H9 (cell line): ENCODE measurements around the gene ADAMTSL3. TPM values are rescaled to one million over a fixed set of nuclear protein-coding genes. Genes with fewer than 3 reads are reported as not detected.
"Not testable (repeated sequence)": the region's sequence is repeated elsewhere in the genome, so short reads cannot be mapped to it uniquely, and the experiment has no call there.

Experiments used
- DNase-seq: peaks from one replicate; pipeline ENCODE4 v3.0.0-alpha.2; 2017
- H2AFZ ChIP-seq: one replicate; pipeline ENCODE4 v1.6.1; 2013; ENCODE audit warnings: mild to moderate bottlenecking, low read length, control low read depth, moderate library complexity
- H2AK5ac ChIP-seq: 2 replicates; pipeline ENCODE4 v1.6.1; 2013; ENCODE audit warnings: low read length, control low read depth, mixed read lengths; ENCODE audit not compliant: insufficient read length
- H2BK120ac ChIP-seq: one replicate; pipeline ENCODE4 v1.6.1; 2013; ENCODE audit warnings: low read depth, mild to moderate bottlenecking, low read length, control low read depth, inconsistent platforms; ENCODE audit not compliant: poor library complexity, severe bottlenecking
- H2BK12ac ChIP-seq: 2 replicates; pipeline ENCODE4 v1.6.1; 2013; ENCODE audit warnings: low read length, control low read depth, mixed read lengths, low read depth; ENCODE audit not compliant: insufficient read length
- H2BK15ac ChIP-seq: 2 replicates; pipeline ENCODE4 v1.6.1; 2013; ENCODE audit warnings: low read depth, low read length, control low read depth
- H2BK20ac ChIP-seq: one replicate; pipeline ENCODE4 v1.6.1; 2013; ENCODE audit warnings: low read depth, mild to moderate bottlenecking, low read length, control low read depth, inconsistent platforms; ENCODE audit not compliant: poor library complexity, severe bottlenecking
- H2BK5ac ChIP-seq: 2 replicates; pipeline ENCODE4 v1.6.1; 2013; ENCODE audit warnings: low read length, control low read depth, mixed read lengths; ENCODE audit not compliant: insufficient read length
- H3K14ac ChIP-seq: 2 replicates; pipeline ENCODE4 v1.6.1; 2013; ENCODE audit warnings: low read length, control low read depth; ENCODE audit not compliant: insufficient read depth
- H3K18ac ChIP-seq: 2 replicates; pipeline ENCODE4 v1.6.1; 2013; ENCODE audit warnings: low read depth, mild to moderate bottlenecking, mixed read lengths, low read length, control low read depth; ENCODE audit not compliant: insufficient read length
- H3K23ac ChIP-seq: 2 replicates; pipeline ENCODE4 v1.6.1; 2013; ENCODE audit warnings: low read length, control low read depth, mixed read lengths, low read depth; ENCODE audit not compliant: insufficient read length
- H3K23me2 ChIP-seq: 2 replicates; pipeline ENCODE4 v1.6.1; 2013; ENCODE audit warnings: low read depth, mild to moderate bottlenecking, mixed read lengths, low read length, control low read depth; ENCODE audit not compliant: insufficient read length, poor library complexity, severe bottlenecking
- H3K27ac ChIP-seq: 2 replicates; pipeline ENCODE4 v1.5.1; 2013; ENCODE audit warnings: low read length, control low read depth, mixed read lengths, low read depth; ENCODE audit not compliant: insufficient read length
- H3K27me3 ChIP-seq: 2 replicates; pipeline ENCODE4 v1.6.1; 2013; ENCODE audit warnings: low read length, control low read depth, inconsistent platforms; ENCODE audit not compliant: insufficient read depth
- H3K4ac ChIP-seq: 2 replicates; pipeline ENCODE4 v1.6.1; 2013; ENCODE audit warnings: low read depth, mild to moderate bottlenecking, control low read depth, inconsistent platforms, low read length, moderate library complexity
- H3K4me1 ChIP-seq: 2 replicates; pipeline ENCODE4 v1.6.1; 2013; ENCODE audit warnings: low read length, control low read depth, inconsistent platforms; ENCODE audit not compliant: insufficient read depth
- H3K4me2 ChIP-seq: 2 replicates; pipeline ENCODE4 v1.6.1; 2013; ENCODE audit warnings: low read length, control low read depth, mixed read lengths; ENCODE audit not compliant: insufficient read length, insufficient read depth
- H3K56ac ChIP-seq: 2 replicates; pipeline ENCODE4 v1.6.1; 2013; ENCODE audit warnings: low read depth, mild to moderate bottlenecking, mixed read lengths, low read length, control low read depth; ENCODE audit not compliant: insufficient read length
- H3K79me1 ChIP-seq: 2 replicates; pipeline ENCODE4 v1.6.1; 2013; ENCODE audit warnings: low read depth, mild to moderate bottlenecking, moderate library complexity, low read length, control low read depth, inconsistent platforms; ENCODE audit not compliant: insufficient read depth, poor library complexity, severe bottlenecking
- H3K79me2 ChIP-seq: 2 replicates; pipeline ENCODE4 v1.6.1; 2013; ENCODE audit warnings: low read length, control low read depth, inconsistent platforms; ENCODE audit not compliant: insufficient read depth
- H3K9ac ChIP-seq: 2 replicates; pipeline ENCODE4 v1.6.1; 2013; ENCODE audit warnings: low read length, control low read depth, mixed read lengths; ENCODE audit not compliant: insufficient read length; ENCODE audit errors: extremely low read depth
- H3K9me3 ChIP-seq: one replicate; pipeline ENCODE4 v1.6.1; 2013; ENCODE audit warnings: low read depth, low read length, inconsistent platforms; ENCODE audit not compliant: control insufficient read depth
- H3T11ph ChIP-seq: one replicate; pipeline ENCODE4 v1.6.1; 2013; ENCODE audit warnings: mild to moderate bottlenecking, low read length, control low read depth, inconsistent platforms
- H4K20me1 ChIP-seq: one replicate; pipeline ENCODE4 v1.6.1; 2013; ENCODE audit not compliant: control insufficient read depth, insufficient read length, insufficient read depth
- H4K5ac ChIP-seq: 2 replicates; pipeline ENCODE4 v1.6.1; 2013; ENCODE audit warnings: low read depth, mild to moderate bottlenecking, mixed read lengths, low read length, control low read depth; ENCODE audit not compliant: insufficient read length
- H4K8ac ChIP-seq: replicated peaks from 2 replicates; pipeline ENCODE4 v1.6.1; 2013; ENCODE audit warnings: low read length, control low read depth, mixed read lengths, low read depth; ENCODE audit not compliant: insufficient read length
- H4K91ac ChIP-seq: 2 replicates; pipeline ENCODE4 v1.6.1; 2013; ENCODE audit warnings: low read depth, mild to moderate bottlenecking, moderate library complexity, mixed read lengths, low read length, control low read depth; ENCODE audit not compliant: insufficient read length
- H3K27ac Mint-ChIP-seq, 3 experiments: 2 replicates in 2 of 3; 3 replicates in 1 of 3; pipeline ENCODE4 v1.8.0; 2020 to 2021; ENCODE audit warnings: mixed read lengths in 3 of 3, mild to moderate bottlenecking in 1 of 3, moderate library complexity in 1 of 3
- H3K27me3 Mint-ChIP-seq: 2 replicates; pipeline ENCODE4 v1.8.0; 2021; ENCODE audit warnings: low read depth, mild to moderate bottlenecking, moderate library complexity, mixed read lengths
- H3K36me3 Mint-ChIP-seq, 3 experiments: 2 replicates in 2 of 3; 3 replicates in 1 of 3; pipeline ENCODE4 v1.8.0; 2020 to 2021; ENCODE audit warnings: low read depth in 3 of 3, mixed read lengths in 3 of 3; ENCODE audit not compliant: insufficient read depth in 1 of 3
- H3K4me1 Mint-ChIP-seq, 2 experiments: 2 replicates each; pipeline ENCODE4 v1.8.0; 2020; ENCODE audit warnings: mixed read lengths in 2 of 2
- H3K4me3 Mint-ChIP-seq, 2 experiments: 2 replicates in 1 of 2; 3 replicates in 1 of 2; pipeline ENCODE4 v1.8.0; 2020 to 2021; ENCODE audit warnings: mild to moderate bottlenecking in 2 of 2, mixed read lengths in 2 of 2, moderate library complexity in 1 of 2
- H3K9me3 Mint-ChIP-seq, 2 experiments: 2 replicates in 1 of 2; 3 replicates in 1 of 2; pipeline ENCODE4 v1.8.0; 2020; ENCODE audit warnings: mild to moderate bottlenecking in 2 of 2, mixed read lengths in 2 of 2, moderate library complexity in 1 of 2
- CTCF ChIP-seq: fragments of 200-600 bp; sonication (generic); conservative IDR thresholded peaks from 3 replicates; pipeline ENCODE4 v1.8.0; 2021; ENCODE audit warnings: antibody characterized with exemption, mild to moderate bottlenecking
- WGBS: extraction: QIAGEN DNeasy Blood & Tissue Kit; methylation state at CpG from one replicate; pipeline ENCODE4 v1.1.7; 2013; ENCODE audit warnings: missing lambda C conversion rate, low lambda C conversion rate, mixed read lengths; ENCODE audit not compliant: insufficient read length; ENCODE audit errors: extremely low coverage; 5-methylcytosine and 5-hydroxymethylcytosine counted together
- total RNA-seq: library from RNA; stranded (reverse); gene quantifications from 2 replicates; pipeline ENCODE4 v1.2.1, GENCODE V29; 2021

ADAMTSL3 gene
- total RNA-seq, 1 experiment from 2014 or later, result 0.39 TPM

- Mint-ChIP-seq H3K27me3 (peaks cover 12% of the 10 kb centered on the region), H3K4me1 (peaks cover 13 to 15% of the 10 kb centered on the region in 2 experiments), H3K4me3 (no peak overlapping the region), H3K36me3 (peaks cover 2 to 3% (median 3%) of the 10 kb centered on the region in 3 experiments; a peak in 4 of 7 replicates), H3K9me3 (peaks cover 17 to 23% of the 10 kb centered on the region in 2 experiments), H3K27ac (no peak overlapping the region)
- no peak overlapping the region for H3K27ac ChIP-seq
- no peak overlapping the region for H2BK15ac ChIP-seq
- no peaks in the 10 kb centered on the region for H3K79me2 ChIP-seq
- no CpG with 5 or more reads among the region's 4 CpGs for WGBS
- H3K4me1 ChIP-seq, result no peaks in the 10 kb centered on the region
- no peak overlapping the region for H3K56ac ChIP-seq
- H2BK5ac ChIP-seq, result no peak overlapping the region
- TF ChIP-seq CTCF, result no peak
- no peak overlapping the region for H3K14ac ChIP-seq
- H3K18ac ChIP-seq, result no peak overlapping the region
- H3K4me2 ChIP-seq, result no peak overlapping the region
- DNase-seq, result no peak
- no peaks in the 10 kb centered on the region for H4K20me1 ChIP-seq
- H2BK20ac ChIP-seq, result no peak overlapping the region
- no peak overlapping the region for H2AFZ ChIP-seq
- no peaks in the 10 kb centered on the region for H3K23me2 ChIP-seq
- H4K8ac ChIP-seq, result no peak overlapping the region
- H4K5ac ChIP-seq, result no peak overlapping the region
- H3K9me3 ChIP-seq, result no peaks in the 10 kb centered on the region
- no peak overlapping the region for H3K23ac ChIP-seq
- H2BK120ac ChIP-seq, result no peak overlapping the region
- H3T11ph ChIP-seq, result no peak overlapping the region
- no peak overlapping the region for H4K91ac ChIP-seq
- no peaks in the 10 kb centered on the region for H3K27me3 ChIP-seq
- H3K9ac ChIP-seq, result no peak overlapping the region
- no peak overlapping the region for H2AK5ac ChIP-seq
- no peak overlapping the region for H2BK12ac ChIP-seq
- H3K79me1 ChIP-seq, result no peaks in the 10 kb centered on the region
- H3K4ac ChIP-seq, result no peak overlapping the region
Observed at GRCh38 chr15:84046064-84046637, 392.2 kb downstream of the ADAMTSL3 start.

- not testable (repeated sequence) for H3K27me3 Mint-ChIP-seq, H2BK20ac ChIP-seq, H3K79me1 ChIP-seq, H3K23ac ChIP-seq, H3K27ac ChIP-seq, H4K20me1 ChIP-seq, H2AK5ac ChIP-seq, H3K4me2 ChIP-seq, H4K5ac ChIP-seq, H4K91ac ChIP-seq, H3K4me1 Mint-ChIP-seq, H2BK120ac ChIP-seq, H3T11ph ChIP-seq, DNase-seq, H3K56ac ChIP-seq, H3K9ac ChIP-seq, H3K18ac ChIP-seq, H3K79me2 ChIP-seq, H2BK5ac ChIP-seq, H2BK12ac ChIP-seq, H3K14ac ChIP-seq, H3K36me3 Mint-ChIP-seq, H3K23me2 ChIP-seq, H3K9me3 ChIP-seq, H2AFZ ChIP-seq, H3K4me3 Mint-ChIP-seq, H3K4me1 ChIP-seq, H3K4ac ChIP-seq, H3K27ac Mint-ChIP-seq, H2BK15ac ChIP-seq, H3K27me3 ChIP-seq, H4K8ac ChIP-seq
- no CpG with 5 or more reads among the region's 4 CpGs for WGBS
- peaks cover 17 to 23% of the 10 kb centered on the region in 2 experiments for H3K9me3 Mint-ChIP-seq
Observed at GRCh38 chr15:84049480-84049879, 395.6 kb downstream of the ADAMTSL3 start.
